H1 (cell line): ENCODE measurements around the gene DRC1.

Source experiments
- CTCF ChIP-seq, 3 experiments: IDR thresholded peaks; 1 replicate in 2 of 3; 2 replicates in 1 of 3; pipeline versions ENCODE4 v1.5.1 to v1.6.1; 2011; ENCODE audit warnings: low read length in 3 of 3, mild to moderate bottlenecking in 3 of 3, inconsistent platforms in 2 of 3, low read depth in 1 of 3, moderate library complexity in 1 of 3; ENCODE audit not compliant: insufficient read depth in 1 of 3; ENCODE audit errors: control extremely low read depth in 1 of 3
- JUND ChIP-seq: IDR thresholded peaks from 2 replicates; pipeline ENCODE4 v1.6.1; 2011; ENCODE audit warnings: mild to moderate bottlenecking, improper control_type of control experiment, low read length

GRCh38 chr2:26504002-26504401, 102.3 kb downstream of the DRC1 start:
- no peak for TF ChIP-seq JUND
- no peak for TF ChIP-seq CTCF (IDR thresholded peaks at IDR 0.05; ENCODE audit: control extremely low read depth in 1 of 3, insufficient read depth in 1 of 3, low read depth in 1 of 3, low read length in 3 of 3)
